RWPE1 (cell line): ENCODE measurements around the gene SYN1.

Source experiments
- CTCF ChIA-PET: fragments of 350-600 bp; sonication (Branson Sonifier 250); formaldehyde crosslinking; extraction: SDS; loops from one replicate; lab custom pipeline; 2021; lab: Yijun Ruan, JAX
- POLR2A ChIA-PET: fragments of 400-600 bp; formaldehyde crosslinking; extraction: SDS; loops from one replicate; lab custom pipeline; 2020; ENCODE audit warnings: antibody characterized with exemption; ENCODE audit not compliant: low non-redundant PET; lab: Yijun Ruan, JAX
- DNase-seq: peaks from one replicate; pipeline ENCODE4 v3.0.0; 2012; ENCODE audit warnings: low spot score
- H3K27ac ChIP-seq: fragments of 450-650 bp; 2 replicates; pipeline ENCODE4 v1.5.1; 2017
- CTCF ChIP-seq: fragments of 450-650 bp; conservative IDR thresholded peaks from 2 replicates; pipeline ENCODE4 v1.5.1; 2017; ENCODE audit warnings: low read depth, mild to moderate bottlenecking

The SYN1 gene

GRCh38 chrX:47637546-47638195, 18.0 kb upstream of the SYN1 start:
- no peak for TF ChIP-seq CTCF
- POLR2A ChIA-PET, result no interaction called here

GRCh38 chrX:47634871-47635575, 15.4 kb upstream of the SYN1 start:
- POLR2A ChIA-PET, result no interaction called here
- CTCF ChIA-PET, result interaction anchor here (0.6 kb wide), 1 partner anchor 261 kb away, joined by 6 read pairs; no protein-coding TSS in a partner anchor
- no peak for DNase-seq
- H3K27ac ChIP-seq, result no peak overlapping the region
- no peak for TF ChIP-seq CTCF

More at GRCh38 chrX:47637546-47638195, 18.0 kb upstream of the SYN1 start:
- no peak overlapping the region for H3K27ac ChIP-seq
- CTCF ChIA-PET, result no interaction called here
- DNase-seq, result no peak

DNA sequence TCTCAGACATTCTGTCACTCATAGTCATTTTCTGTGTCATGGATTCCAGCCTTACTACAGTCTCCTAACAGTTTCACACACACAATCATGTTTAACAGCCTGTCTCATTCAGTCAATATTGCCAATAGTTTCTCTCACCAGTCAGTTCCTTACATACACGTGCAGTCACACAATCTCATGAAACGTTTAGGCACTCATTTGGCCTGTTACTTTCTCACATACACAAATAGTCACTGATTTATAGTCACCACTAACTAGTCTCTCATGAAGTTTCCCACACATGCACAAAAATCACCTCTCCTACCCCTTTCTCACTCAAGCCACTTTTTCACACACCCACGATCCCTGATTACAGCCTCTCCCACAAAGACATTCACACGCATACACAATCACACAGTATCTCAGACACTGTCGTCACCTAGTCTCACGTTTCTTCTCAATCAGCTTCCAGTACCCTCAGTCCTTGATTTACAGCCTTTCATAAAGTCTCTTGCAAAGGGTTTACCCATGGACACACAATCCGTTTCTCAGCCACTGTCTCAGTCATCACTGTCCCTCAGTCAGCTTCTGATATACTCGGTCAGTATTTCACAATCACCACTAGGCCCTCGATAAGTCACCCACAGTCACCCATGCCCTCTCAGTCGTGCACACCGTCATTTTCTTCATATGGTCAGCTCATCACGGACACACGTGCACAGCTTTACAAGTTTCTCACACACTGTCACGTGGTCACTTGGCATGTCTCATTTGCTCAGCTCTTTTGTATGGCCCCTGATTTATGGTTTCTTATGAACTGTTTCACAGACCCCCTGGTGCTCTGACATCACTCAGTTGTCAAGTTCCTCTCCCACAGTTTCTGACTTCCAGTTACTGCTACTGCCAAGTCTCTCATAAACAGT, 14.3 kb upstream of the SYN1 start:
- no peak overlapping the region for H3K27ac ChIP-seq
- POLR2A ChIA-PET, result no interaction called here
- CTCF ChIA-PET, result no interaction called here
- DNase-seq, result no peak
- TF ChIP-seq CTCF, result no peak

DNA sequence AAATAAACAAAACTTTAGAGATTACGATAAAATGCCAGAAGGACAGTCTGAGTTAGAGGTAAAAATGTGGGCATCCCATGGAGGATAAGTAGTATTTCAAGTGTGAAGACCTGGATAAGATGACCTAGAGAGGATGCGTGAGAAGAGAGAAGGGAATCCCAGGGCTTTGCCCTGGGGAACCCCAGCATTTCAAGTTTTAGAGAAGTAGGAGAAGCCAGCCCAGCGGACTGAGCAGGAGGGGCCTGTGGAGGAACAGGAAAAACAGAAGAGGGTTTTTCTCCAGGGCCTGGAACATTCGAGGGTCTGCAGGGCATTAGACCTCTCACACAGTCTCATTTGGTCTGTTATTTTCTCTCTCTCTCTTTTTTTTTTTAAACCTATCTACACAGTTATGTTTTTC, 13.0 kb upstream of the SYN1 start:
- no peak for TF ChIP-seq CTCF
- CTCF ChIA-PET, result no interaction called here
- no peak for DNase-seq
- no peak overlapping the region for H3K27ac ChIP-seq
- POLR2A ChIA-PET, result no interaction called here

DNA sequence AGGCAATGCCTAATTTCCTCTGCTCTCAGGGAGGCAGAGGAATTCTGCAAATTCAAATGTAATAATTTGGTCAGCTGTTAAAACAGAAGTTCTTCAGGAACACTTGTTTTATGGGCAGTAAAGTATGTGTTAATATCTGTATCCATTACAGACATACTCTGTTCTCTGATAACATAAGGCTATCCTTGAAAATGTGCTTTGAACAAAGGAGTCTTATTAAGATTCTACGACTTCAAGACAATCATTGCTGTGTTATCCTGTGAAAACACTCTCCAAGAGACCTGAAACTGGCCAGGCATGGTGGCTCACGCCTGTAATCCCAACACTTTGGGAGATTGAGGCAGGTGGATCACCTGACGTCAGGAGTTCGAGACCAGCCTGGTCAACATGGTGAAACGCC, 12.0 kb upstream of the SYN1 start:
- TF ChIP-seq CTCF, result no peak
- ChIA-PET POLR2A (no interaction called here), CTCF (no interaction called here)
- DNase-seq, result no peak
- no peak overlapping the region for H3K27ac ChIP-seq
